A549 (cell line): ENCODE data around the gene FAM240B.

Experiments used
- CTCF ChIP-seq: fragments of >200 bp; sonication (Bioruptor Twin); formaldehyde crosslinking; IDR thresholded peaks from 3 replicates; pipeline ENCODE4 v1.5.1; 2016
- MAFK ChIP-seq: fragments of 450-650 bp; IDR thresholded peaks from 2 replicates; pipeline ENCODE4 v1.6.1; 2014; ENCODE audit not compliant: partially characterized antibody
- MYC ChIP-seq: IDR thresholded peaks from 2 replicates; pipeline ENCODE4 v1.6.1; 2012; ENCODE audit warnings: mild to moderate bottlenecking, inconsistent platforms, low read length, improper control_type of control experiment, borderline replicate concordance
- NPAS2 ChIP-seq: fragments of 250-450 bp; sonication (Bioruptor Pico); IDR thresholded peaks from 2 replicates; pipeline ENCODE4 v1.8.0; 2022; ENCODE audit warnings: mild to moderate bottlenecking, moderate library complexity, borderline replicate concordance
- POLR2A ChIP-seq: IDR thresholded peaks from 2 replicates; pipeline ENCODE4 v1.6.1; 2012; ENCODE audit warnings: mild to moderate bottlenecking, low read length
- ZC3H11A ChIP-seq: fragments of 450-650 bp; IDR thresholded peaks from 2 replicates; pipeline ENCODE4 v1.6.1; 2014; ENCODE audit warnings: antibody characterized with exemption, mild to moderate bottlenecking
- TF ChIP-seq, protein P1 (sequence below): IDR thresholded peaks from 2 replicates; pipeline ENCODE4 v1.6.1; 2012

GRCh38 chr9:38765101-38765500, 45.2 kb upstream of the FAM240B start:
- no peak for TF ChIP-seq CTCF
- TF ChIP-seq, protein P1, sequence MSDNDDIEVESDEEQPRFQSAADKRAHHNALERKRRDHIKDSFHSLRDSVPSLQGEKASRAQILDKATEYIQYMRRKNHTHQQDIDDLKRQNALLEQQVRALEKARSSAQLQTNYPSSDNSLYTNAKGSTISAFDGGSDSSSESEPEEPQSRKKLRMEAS: no peak
- TF ChIP-seq MAFK: no peak
- TF ChIP-seq MYC: no peak
- no peak for TF ChIP-seq NPAS2
- TF ChIP-seq POLR2A: no peak
- no peak for TF ChIP-seq ZC3H11A
